Measurements from ENCODE around the gene GPR18.
"Not testable (repeated sequence)": the region's sequence is repeated elsewhere in the genome, so short reads cannot be mapped to it uniquely, and the experiment has no call there.

- TF ChIP-seq, protein P1, sequence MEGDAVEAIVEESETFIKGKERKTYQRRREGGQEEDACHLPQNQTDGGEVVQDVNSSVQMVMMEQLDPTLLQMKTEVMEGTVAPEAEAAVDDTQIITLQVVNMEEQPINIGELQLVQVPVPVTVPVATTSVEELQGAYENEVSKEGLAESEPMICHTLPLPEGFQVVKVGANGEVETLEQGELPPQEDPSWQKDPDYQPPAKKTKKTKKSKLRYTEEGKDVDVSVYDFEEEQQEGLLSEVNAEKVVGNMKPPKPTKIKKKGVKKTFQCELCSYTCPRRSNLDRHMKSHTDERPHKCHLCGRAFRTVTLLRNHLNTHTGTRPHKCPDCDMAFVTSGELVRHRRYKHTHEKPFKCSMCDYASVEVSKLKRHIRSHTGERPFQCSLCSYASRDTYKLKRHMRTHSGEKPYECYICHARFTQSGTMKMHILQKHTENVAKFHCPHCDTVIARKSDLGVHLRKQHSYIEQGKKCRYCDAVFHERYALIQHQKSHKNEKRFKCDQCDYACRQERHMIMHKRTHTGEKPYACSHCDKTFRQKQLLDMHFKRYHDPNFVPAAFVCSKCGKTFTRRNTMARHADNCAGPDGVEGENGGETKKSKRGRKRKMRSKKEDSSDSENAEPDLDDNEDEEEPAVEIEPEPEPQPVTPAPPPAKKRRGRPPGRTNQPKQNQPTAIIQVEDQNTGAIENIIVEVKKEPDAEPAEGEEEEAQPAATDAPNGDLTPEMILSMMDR (conservative IDR thresholded peaks at IDR 0.05) = not testable (repeated sequence)
- not testable (repeated sequence) for TF ChIP-seq EZH2 (IDR thresholded peaks at IDR 0.05; ENCODE audit: low read depth)
Measured at GRCh38 chr13:99210627-99211026, 47.6 kb downstream of the GPR18 start.

Data from PC-9 (cell line).